C4-2B (cell line): Measurements from ENCODE around the gene ENPP6.
A peak's percentile ranks its signal among the peaks of the same experiment; 100 is the strongest.

Experiments used
- H3K27ac ChIP-seq: fragments of 450-650 bp; 2 replicates; pipeline ENCODE4 v1.5.1; 2017
- ZFX ChIP-seq: fragments of 450-650 bp; IDR thresholded peaks from 2 replicates; pipeline ENCODE4 v1.6.1; 2017
- TF ChIP-seq, protein P1 (sequence below): fragments of 450-650 bp; conservative IDR thresholded peaks from 2 replicates; pipeline ENCODE4 v1.5.1; 2017; ENCODE audit warnings: mild to moderate bottlenecking

The ENPP6 gene

DNA sequence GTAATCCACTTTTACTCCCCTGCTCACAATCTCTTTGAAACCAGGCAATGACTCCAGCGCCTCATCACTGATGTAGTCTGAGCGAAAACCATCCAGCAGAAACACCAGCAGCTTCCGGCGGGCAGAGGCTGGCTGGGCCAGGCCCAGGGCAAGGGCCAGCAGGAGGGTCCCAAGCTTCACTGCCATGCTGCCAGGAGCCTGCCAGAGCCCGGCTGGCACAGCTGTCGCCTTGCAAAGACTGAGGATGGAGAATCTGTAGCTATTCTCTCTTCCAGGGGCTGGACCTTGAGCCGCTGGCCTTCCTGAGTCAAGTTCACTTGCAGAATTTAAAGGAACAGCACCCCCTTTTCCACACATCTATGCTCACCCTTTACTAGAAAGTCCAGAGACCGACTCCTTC is at the start of gene ENPP6:
TSS of gene ENPP6 (minus strand) at position 240 of the 400 bp plus-strand sequence. CDS start at position 186, 54 bp downstream.
- TF ChIP-seq, protein P1, sequence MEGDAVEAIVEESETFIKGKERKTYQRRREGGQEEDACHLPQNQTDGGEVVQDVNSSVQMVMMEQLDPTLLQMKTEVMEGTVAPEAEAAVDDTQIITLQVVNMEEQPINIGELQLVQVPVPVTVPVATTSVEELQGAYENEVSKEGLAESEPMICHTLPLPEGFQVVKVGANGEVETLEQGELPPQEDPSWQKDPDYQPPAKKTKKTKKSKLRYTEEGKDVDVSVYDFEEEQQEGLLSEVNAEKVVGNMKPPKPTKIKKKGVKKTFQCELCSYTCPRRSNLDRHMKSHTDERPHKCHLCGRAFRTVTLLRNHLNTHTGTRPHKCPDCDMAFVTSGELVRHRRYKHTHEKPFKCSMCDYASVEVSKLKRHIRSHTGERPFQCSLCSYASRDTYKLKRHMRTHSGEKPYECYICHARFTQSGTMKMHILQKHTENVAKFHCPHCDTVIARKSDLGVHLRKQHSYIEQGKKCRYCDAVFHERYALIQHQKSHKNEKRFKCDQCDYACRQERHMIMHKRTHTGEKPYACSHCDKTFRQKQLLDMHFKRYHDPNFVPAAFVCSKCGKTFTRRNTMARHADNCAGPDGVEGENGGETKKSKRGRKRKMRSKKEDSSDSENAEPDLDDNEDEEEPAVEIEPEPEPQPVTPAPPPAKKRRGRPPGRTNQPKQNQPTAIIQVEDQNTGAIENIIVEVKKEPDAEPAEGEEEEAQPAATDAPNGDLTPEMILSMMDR = no peak
- no peak for TF ChIP-seq ZFX
- no peak within 1 kb of the TSS for H3K27ac ChIP-seq

DNA sequence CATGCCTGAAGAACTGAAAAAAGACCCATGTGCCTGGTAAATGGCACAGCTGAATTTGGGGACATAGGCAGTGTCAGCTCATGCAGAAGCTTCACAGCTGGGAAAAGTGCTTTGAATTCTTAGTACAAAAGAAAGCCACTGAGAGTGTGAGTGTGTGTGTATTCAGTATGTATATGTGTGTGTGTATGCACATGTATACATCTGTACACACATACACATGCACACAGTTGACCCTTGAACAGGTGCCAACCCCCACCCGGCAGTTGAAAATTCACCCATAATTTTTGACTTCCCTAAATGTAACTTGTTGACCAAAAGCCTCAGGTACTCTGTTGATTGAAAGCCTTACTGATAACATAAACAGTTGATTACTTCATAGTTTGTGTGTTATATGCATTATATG is 49.5 kb upstream of the ENPP6 start:
- no peak overlapping the region for H3K27ac ChIP-seq
- TF ChIP-seq ZFX = no peak
- TF ChIP-seq, protein P1 = no peak

DNA sequence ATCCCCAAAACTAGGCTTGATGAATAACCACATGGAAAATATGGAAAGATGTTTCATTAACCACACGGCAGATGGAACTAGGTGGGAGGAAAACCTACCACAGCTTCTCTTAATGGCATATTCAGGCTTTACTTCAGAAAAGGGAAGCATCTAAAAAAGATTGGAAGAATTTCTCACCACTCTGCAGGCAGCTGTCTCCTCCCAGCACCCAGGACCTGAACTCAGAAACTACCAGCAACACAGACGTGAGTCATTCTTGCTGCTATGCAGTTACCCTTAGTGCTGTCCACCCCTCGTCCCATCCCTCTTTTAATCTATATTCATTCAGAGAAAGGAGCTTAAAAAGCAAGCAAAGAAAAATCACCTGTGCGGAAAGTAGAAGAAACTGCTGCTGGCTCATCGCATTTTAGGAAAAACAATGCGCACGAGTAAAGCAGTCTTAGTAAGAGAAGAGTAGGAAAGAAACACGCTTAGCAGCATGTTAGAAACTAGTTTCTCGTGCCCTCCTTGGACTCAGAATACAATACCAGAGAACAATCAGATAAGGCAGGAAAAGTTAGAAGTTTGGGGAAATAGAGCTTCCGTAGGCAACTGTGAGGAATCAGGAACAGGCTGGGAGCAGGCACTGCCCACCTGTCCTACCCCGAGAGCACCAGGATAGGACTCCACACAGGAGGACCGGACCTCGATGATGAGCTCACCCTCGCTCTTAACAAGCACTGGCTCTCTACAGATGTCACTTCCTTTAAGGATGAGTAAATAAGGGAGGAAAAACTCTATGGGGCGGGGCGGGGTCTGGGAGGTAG is 48.1 kb upstream of the ENPP6 start:
- no peak overlapping the region for H3K27ac ChIP-seq
- TF ChIP-seq, protein P1 = no peak
- no peak for TF ChIP-seq ZFX

DNA sequence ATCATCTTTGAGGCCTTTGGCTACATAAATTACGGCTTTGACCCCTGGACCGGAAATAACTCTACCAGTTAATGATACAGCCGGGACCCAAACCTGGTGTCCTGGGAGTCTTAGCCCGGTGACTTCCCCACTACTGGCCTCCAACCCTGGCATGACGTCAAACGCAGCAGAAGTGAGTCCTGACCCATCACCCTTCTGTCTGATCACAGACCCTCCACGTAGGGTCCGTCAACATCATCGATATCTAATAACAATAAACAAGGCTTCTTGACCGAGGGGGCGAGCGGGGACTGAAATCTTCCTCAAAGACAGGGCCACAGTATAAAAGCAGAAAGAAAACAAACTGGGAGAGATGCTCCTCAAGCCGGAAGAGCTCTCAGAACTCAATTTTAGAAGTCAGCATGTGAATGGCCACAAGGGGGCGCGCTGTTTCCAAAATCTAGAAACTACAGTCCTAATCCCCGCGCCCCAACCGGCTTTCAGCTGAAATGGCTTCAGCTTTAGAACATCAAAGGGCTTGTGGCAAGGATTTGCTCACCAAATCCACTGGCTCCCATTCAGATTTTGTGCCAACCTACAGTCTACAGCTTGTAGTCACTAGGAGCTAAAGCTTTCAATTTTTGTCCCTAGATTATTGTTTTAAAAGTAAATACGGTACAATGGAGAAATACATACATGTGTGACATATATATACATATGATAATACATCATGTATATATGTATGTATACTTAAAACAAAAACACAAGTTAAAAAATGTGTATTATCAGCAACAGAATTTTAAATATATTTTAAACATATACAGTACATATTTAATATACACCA is 46.4 kb upstream of the ENPP6 start:
- no peak overlapping the region for H3K27ac ChIP-seq

DNA sequence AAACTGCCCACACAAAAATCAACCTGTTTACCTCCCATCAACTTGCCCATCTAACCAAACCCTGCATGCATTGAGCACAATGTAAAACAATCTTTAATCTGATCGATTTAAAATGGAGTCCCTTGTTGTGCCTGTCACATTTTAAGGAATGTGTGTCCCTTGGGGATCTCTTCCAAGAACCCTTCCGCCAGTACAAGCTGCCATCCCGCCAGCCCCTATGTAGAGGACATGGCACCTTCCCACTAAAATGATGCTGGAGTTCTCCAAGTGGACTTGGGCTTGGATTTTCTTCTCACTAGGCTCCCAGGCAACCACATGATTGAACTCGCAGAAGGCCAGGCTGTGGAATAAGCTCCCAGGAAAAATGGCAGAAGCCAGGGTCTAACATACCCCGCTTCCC is 45.8 kb upstream of the ENPP6 start:
- H3K27ac ChIP-seq = no peak overlapping the region
- TF ChIP-seq, protein P1 = no peak
- no peak for TF ChIP-seq ZFX

More for the DNA sequence above, 46.4 kb upstream of the ENPP6 start:
- TF ChIP-seq ZFX = no peak
- TF ChIP-seq, protein P1 = peak; percentile 84

DNA sequence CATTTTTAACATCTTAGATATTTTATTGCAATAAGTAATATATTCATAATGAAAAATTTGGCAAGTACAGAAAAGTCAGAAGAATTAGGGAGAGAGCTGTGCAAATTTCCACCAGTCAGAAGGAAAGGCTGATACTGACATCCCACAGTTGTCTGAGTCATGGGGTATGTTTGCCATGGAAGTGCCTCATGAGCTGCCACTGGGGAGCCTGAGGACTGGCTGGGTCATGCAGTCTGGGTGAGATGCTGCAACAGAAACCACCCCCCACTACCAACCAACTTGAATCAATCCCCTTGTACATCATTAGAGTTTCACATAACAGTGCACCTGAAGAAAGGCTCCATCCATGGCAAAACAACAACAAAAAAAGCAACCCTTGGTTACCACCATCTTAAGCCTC is 45.2 kb upstream of the ENPP6 start:
- TF ChIP-seq, protein P1 = no peak
- no peak overlapping the region for H3K27ac ChIP-seq

DNA sequence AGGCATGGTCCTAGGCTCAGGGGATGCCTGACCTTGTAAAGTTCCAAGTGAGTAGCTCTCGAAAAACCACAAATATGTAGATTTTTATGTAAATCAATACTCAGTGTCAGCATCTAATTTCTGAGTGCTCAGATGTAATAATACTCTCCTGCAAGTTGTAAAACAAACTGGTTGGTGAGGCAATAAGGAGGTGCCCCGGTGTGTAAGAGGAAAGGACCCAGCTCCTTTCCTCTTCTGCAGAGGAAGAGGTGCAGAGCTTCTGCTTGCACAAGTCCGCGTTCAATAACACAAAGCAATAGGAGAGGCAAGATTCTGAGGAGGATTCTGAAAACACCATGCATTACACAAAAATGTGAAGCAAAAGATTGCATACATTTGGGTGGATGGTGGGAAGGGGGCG is 43.6 kb upstream of the ENPP6 start:
- H3K27ac ChIP-seq = no peak overlapping the region
- TF ChIP-seq ZFX = no peak
- TF ChIP-seq, protein P1 = no peak
